Activated CD4-positive, alpha-beta T cell treated with anti-CD3 and anti-CD28 coated beads for 4 hours (primary cell): ENCODE data around the gene CCR8.
"Not testable (repeated sequence)": the region's sequence is repeated elsewhere in the genome, so short reads cannot be mapped to it uniquely, and the experiment has no call there.

ENCODE experiments used
- DNase-seq, 2 donors: peaks; one replicate each; pipeline ENCODE4 v3.0.0-alpha.2; 2020

CCR8 gene

GRCh38 chr3:39317571-39318169, 11.8 kb upstream of the CCR8 start:
- DNase-seq: no peak

GRCh38 chr3:39318301-39318700, 11.2 kb upstream of the CCR8 start:
- no peak for DNase-seq

- no peak for DNase-seq
Measured at GRCh38 chr3:39319249-39319648, 10.3 kb upstream of the CCR8 start.

- DNase-seq: not testable (repeated sequence)
Measured at GRCh38 chr3:39321574-39321983, 7.9 kb upstream of the CCR8 start.

GRCh38 chr3:39322209-39322715, 7.2 kb upstream of the CCR8 start:
- not testable (repeated sequence) for DNase-seq

GRCh38 chr3:39322936-39323335, 6.6 kb upstream of the CCR8 start:
- DNase-seq: no peak

GRCh38 chr3:39323494-39323893, 6.0 kb upstream of the CCR8 start:
- DNase-seq: no peak

GRCh38 chr3:39325236-39325635, 4.3 kb upstream of the CCR8 start:
- no peak for DNase-seq

GRCh38 chr3:39327053-39327745, 2.3 kb upstream of the CCR8 start:
- no peak for DNase-seq

GRCh38 chr3:39327746-39328349, 1.7 kb upstream of the CCR8 start:
- DNase-seq: no peak

- DNase-seq: no peak
Measured at GRCh38 chr3:39330824-39331223, 1.3 kb downstream of the CCR8 start.

GRCh38 chr3:39332525-39332924, 3.0 kb downstream of the CCR8 start:
- DNase-seq: no peak

- DNase-seq: no peak
Measured at GRCh38 chr3:39333607-39334006, 4.1 kb downstream of the CCR8 start.

GRCh38 chr3:39334205-39334604, 4.7 kb downstream of the CCR8 start:
- DNase-seq: no peak

GRCh38 chr3:39338201-39338600, 8.7 kb downstream of the CCR8 start:
- no peak for DNase-seq

- DNase-seq: no peak
Measured at GRCh38 chr3:39339086-39339485, 9.6 kb downstream of the CCR8 start.

- DNase-seq: no peak
Measured at GRCh38 chr3:39343076-39343717, 13.7 kb downstream of the CCR8 start.

- DNase-seq: no peak
Measured at GRCh38 chr3:39343760-39344159, 14.3 kb downstream of the CCR8 start.

- no peak for DNase-seq
Measured at GRCh38 chr3:39344746-39345344, 15.3 kb downstream of the CCR8 start.

- no peak for DNase-seq
Measured at GRCh38 chr3:39346785-39347585, 17.5 kb downstream of the CCR8 start.

GRCh38 chr3:39347586-39347876, 18.0 kb downstream of the CCR8 start:
- no peak for DNase-seq

GRCh38 chr3:39349080-39349479, 19.6 kb downstream of the CCR8 start:
- DNase-seq: no peak

- no peak for DNase-seq
Measured at GRCh38 chr3:39350714-39351113, 21.2 kb downstream of the CCR8 start.
